HepG2 (cell line): Measurements from ENCODE around the gene BIRC3. TPM values are rescaled to one million over a fixed set of nuclear protein-coding genes. Genes with fewer than 3 reads are reported as not detected.

ENCODE experiments used
- BRCA1 ChIP-seq: sonication (generic); formaldehyde crosslinking; IDR thresholded peaks from 2 replicates; pipeline ENCODE4 v1.4.0; 2020; ENCODE audit warnings: missing genetic modification reagents
- CHD2 ChIP-seq: IDR thresholded peaks from 2 replicates; pipeline ENCODE4 v1.6.1; 2011; ENCODE audit warnings: low read depth, low read length, improper control_type of control experiment
- CREM ChIP-seq, 2 experiments: sonication (generic) in 1 of 2; formaldehyde crosslinking in 1 of 2; IDR thresholded peaks; 2 replicates each; pipeline versions ENCODE4 v1.4.0 to v1.6.1; 2016 to 2020; ENCODE audit warnings: antibody characterized with exemption in 1 of 2, mild to moderate bottlenecking in 1 of 2, missing genetic modification reagents in 1 of 2
- CTCF ChIP-seq: sonication (generic); formaldehyde crosslinking; IDR thresholded peaks from 2 replicates; pipeline ENCODE4 v1.5.0; 2020; ENCODE audit warnings: mild to moderate bottlenecking, missing genetic modification reagents, moderate library complexity
- ETS1 ChIP-seq: sonication (generic); formaldehyde crosslinking; IDR thresholded peaks from 2 replicates; pipeline ENCODE4 v1.4.0; 2020; ENCODE audit warnings: missing genetic modification reagents
- HMGXB3 ChIP-seq: sonication (generic); formaldehyde crosslinking; IDR thresholded peaks from 2 replicates; pipeline ENCODE4 v1.4.0; 2020; ENCODE audit warnings: missing genetic modification reagents, borderline replicate concordance
- IRF2 ChIP-seq: IDR thresholded peaks from 2 replicates; pipeline ENCODE4 v1.6.1; 2018; ENCODE audit warnings: missing genetic modification reagents, missing compliant biosample characterization
- LBX2 ChIP-seq: sonication (generic); formaldehyde crosslinking; IDR thresholded peaks from 2 replicates; pipeline ENCODE4 v1.5.0; 2020; ENCODE audit warnings: missing genetic modification reagents, mild to moderate bottlenecking, borderline replicate concordance
- PITX1 ChIP-seq: sonication (generic); formaldehyde crosslinking; IDR thresholded peaks from 2 replicates; pipeline ENCODE4 v1.5.1; 2020; ENCODE audit warnings: mild to moderate bottlenecking, missing genetic modification reagents
- SOX6 ChIP-seq, 2 experiments: fragments of 450-650 bp in 1 of 2; sonication (generic) in 1 of 2; formaldehyde crosslinking in 1 of 2; IDR thresholded peaks; 2 replicates each; pipeline versions ENCODE4 v1.4.0 to v1.6.1; 2017 to 2020; ENCODE audit warnings: antibody characterized with exemption in 1 of 2, mild to moderate bottlenecking in 1 of 2, missing genetic modification reagents in 1 of 2
- SRSF4 ChIP-seq: fragments of 200-400 bp; formaldehyde crosslinking; IDR thresholded peaks from one replicate; pipeline ENCODE4 v1.6.1; 2018; ENCODE audit warnings: mild to moderate bottlenecking, low read depth, low read length, moderate library complexity; ENCODE audit not compliant: poor library complexity, severe bottlenecking
- THAP11 ChIP-seq: IDR thresholded peaks from 2 replicates; pipeline ENCODE4 v1.6.1; 2016; ENCODE audit warnings: missing biosample characterization, missing genetic modification reagents
- ZKSCAN8 ChIP-seq: IDR thresholded peaks from 2 replicates; pipeline ENCODE4 v1.6.1; 2016; ENCODE audit warnings: borderline replicate concordance, missing genetic modification reagents, missing compliant biosample characterization
- ZNF160 ChIP-seq: sonication (generic); formaldehyde crosslinking; IDR thresholded peaks from 2 replicates; pipeline ENCODE4 v1.8.0; 2022; ENCODE audit warnings: mild to moderate bottlenecking, inconsistent platforms, missing genetic modification reagents
- ZNF232 ChIP-seq: sonication (generic); formaldehyde crosslinking; IDR thresholded peaks from 2 replicates; pipeline ENCODE4 v1.4.0; 2020; ENCODE audit warnings: missing genetic modification reagents, borderline replicate concordance
- ZNF234 ChIP-seq: sonication (generic); formaldehyde crosslinking; conservative IDR thresholded peaks from 2 replicates; pipeline ENCODE4 v1.5.1; 2020; ENCODE audit warnings: mild to moderate bottlenecking, missing genetic modification reagents
- ZNF329 ChIP-seq: sonication (generic); formaldehyde crosslinking; IDR thresholded peaks from 2 replicates; pipeline ENCODE4 v1.9.0; 2021; ENCODE audit warnings: low read depth, mild to moderate bottlenecking, missing genetic modification reagents
- ZNF501 ChIP-seq: sonication (generic); formaldehyde crosslinking; IDR thresholded peaks from 2 replicates; pipeline ENCODE4 v1.5.1; 2020; ENCODE audit warnings: mild to moderate bottlenecking, moderate library complexity, missing genetic modification reagents
- ZNF543 ChIP-seq: sonication (generic); formaldehyde crosslinking; IDR thresholded peaks from 2 replicates; pipeline ENCODE4 v1.4.0; 2020; ENCODE audit warnings: mild to moderate bottlenecking, missing genetic modification reagents
- ZNF614 ChIP-seq: IDR thresholded peaks from 2 replicates; pipeline ENCODE4 v1.6.1; 2018; ENCODE audit warnings: missing biosample characterization, missing genetic modification reagents, inconsistent platforms, borderline replicate concordance
- ZNF775 ChIP-seq: sonication (generic); formaldehyde crosslinking; IDR thresholded peaks from 2 replicates; pipeline ENCODE4 v1.4.0; 2020; ENCODE audit warnings: missing genetic modification reagents, mild to moderate bottlenecking, moderate library complexity, borderline replicate concordance
- polyA plus RNA-seq, 8 experiments: library from polyadenylated mRNA; depleted of rRNA in 3 of 8; stranded (reverse) in 7 of 8; unstranded in 1 of 8; fragments of >200 nt; fragmentation: Illumina TruSeq in 4 of 8; extraction: Trizol in 4 of 8; gene quantifications; 2 replicates each; pipeline versions ENCODE4 v1.2.1 to v1.2.3, GENCODE V29; 2011 to 2016; ENCODE audit warnings: low read depth in 4 of 8, missing spikeins in 1 of 8, mixed read lengths in 1 of 8; ENCODE audit not compliant: insufficient read depth in 1 of 8
- total RNA-seq, 5 experiments: library from RNA; depleted of rRNA; stranded (reverse); fragments of >200 nt; fragmentation: Illumina TruSeq; extraction: Trizol; gene quantifications; 2 replicates each; pipeline ENCODE4 v1.2.3, GENCODE V29; 2016; ENCODE audit warnings: low read depth in 1 of 5

Gene BIRC3
- total and polyA plus RNA-seq, 2 of the 13 experiments (the other 11 are each of a cell fraction or from before 2014, with no cell fraction given), result 0.41 to 4.2 TPM

- TF ChIP-seq HMGXB3 (no peak), IRF2 (CRISPR knock-in tag) (peak; percentile 12; the same call in 1 of the 2 replicates), ZNF543 (CRISPR knock-in tag) (0 out of 2 replicates have a peak, but pooled peaks have one; percentile 14), CTCF (CRISPR knock-in tag) (peak; percentile 69), ZNF234 (CRISPR knock-in tag) (no peak), ZNF614 (CRISPR knock-in tag) (peak; percentile 16; the same call in 1 of the 2 replicates), CREM (IDR thresholded peaks at IDR 0.05) (no peak), CREM (CRISPR knock-in tag; IDR thresholded peaks at IDR 0.05) (no peak), ZNF329 (0 out of 2 replicates have a peak, but pooled peaks have one; percentile 23), PITX1 (CRISPR knock-in tag) (no peak), LBX2 (CRISPR knock-in tag) (no peak), SOX6 (IDR thresholded peaks at IDR 0.05) (no peak), SOX6 (CRISPR knock-in tag; IDR thresholded peaks at IDR 0.05) (no peak), SRSF4 (no peak), ZNF232 (CRISPR knock-in tag) (no peak), ZNF160 (CRISPR knock-in tag) (no peak), CHD2 (no peak), ZKSCAN8 (CRISPR knock-in tag) (no peak), ZNF501 (CRISPR knock-in tag) (no peak), BRCA1 (CRISPR knock-in tag) (no peak), THAP11 (CRISPR knock-in tag) (peak; percentile 31; the same call in 1 of the 2 replicates), ZNF775 (no peak), ETS1 (no peak)
Measured at GRCh38 chr11:102268083-102268984, 49.0 kb upstream of the BIRC3 start (continued).
